ENCODE data around the gene PALD1.
A peak's percentile ranks its signal among the peaks of the same experiment; 100 is the strongest.

Gene PALD1

GRCh38 chr10:70523057-70523456 lies 44.5 kb downstream of the PALD1 start:
- H3K27me3 ChIP-seq = no peaks in the 10 kb centered on the region
- peaks cover 18 to 29% (median 25%) of the 10 kb centered on the region in 10 experiments for H3K4me1 ChIP-seq
- H3K4me3 ChIP-seq = no peak overlapping the region
- peaks cover 0 to 31% (median 21%) of the 10 kb centered on the region in 11 experiments; a peak in 13 of 22 replicates for H3K36me3 ChIP-seq
- TF ChIP-seq Cebpa-rat (IDR thresholded peaks at IDR 0.05) = no peak
- no peaks in the 10 kb centered on the region for H3K9me3 ChIP-seq (replicated peaks in 1 of 11)
- peaks cover 0 to 61% (median 40%) of the 10 kb centered on the region in 11 experiments; a peak in 15 of 22 replicates for H4K20me1 ChIP-seq
- H3K27ac ChIP-seq = no peak overlapping the region; a peak in 2 of 22 replicates
- H3K9ac ChIP-seq = peak overlapping the region in 4 of 11 experiments; percentile 15 to 36 (median 28); a peak in 4 of 22 replicates
- peak overlapping the region; percentile 4 to 45 (median 30); a peak in 14 of 22 replicates for H3K4me2 ChIP-seq

- H3K27me3 ChIP-seq = no peaks in the 10 kb centered on the region
- H3K4me1 ChIP-seq = peaks cover 18 to 29% (median 25%) of the 10 kb centered on the region in 10 experiments
- H3K4me2 ChIP-seq = peak overlapping the region in 1 of 11 experiments; percentile 42; a peak in 1 of 22 replicates
- H3K9ac ChIP-seq = peak overlapping the region in 3 of 11 experiments; percentile 24 to 36 (median 32); a peak in 3 of 22 replicates
- peaks cover 0 to 61% (median 44%) of the 10 kb centered on the region in 11 experiments; a peak in 15 of 22 replicates for H4K20me1 ChIP-seq
- H3K27ac ChIP-seq = no peak overlapping the region
- H3K36me3 ChIP-seq = peaks cover 0 to 36% (median 21%) of the 10 kb centered on the region in 11 experiments; a peak in 13 of 22 replicates
- H3K4me3 ChIP-seq = no peak overlapping the region
- H3K9me3 ChIP-seq (replicated peaks in 1 of 11) = no peaks in the 10 kb centered on the region
- no peak for TF ChIP-seq Cebpa-rat (IDR thresholded peaks at IDR 0.05)
These were observed 45.0 kb downstream of the PALD1 start for GRCh38 chr10:70523549-70523948.

GRCh38 chr10:70528314-70528713 lies 49.7 kb downstream of the PALD1 start:
- Histone ChIP-seq H3K4me2 (no peak overlapping the region), H3K4me1 (peaks cover 0 to 11% (median 2%) of the 10 kb centered on the region in 10 experiments; a peak in 11 of 20 replicates), H3K9ac (no peak overlapping the region), H3K27ac (no peak overlapping the region), H3K36me3 (peaks cover 0 to 70% (median 57%) of the 10 kb centered on the region in 11 experiments; a peak in 17 of 22 replicates), H4K20me1 (peaks cover 0 to 68% (median 32%) of the 10 kb centered on the region in 11 experiments; a peak in 15 of 22 replicates), H3K4me3 (no peak overlapping the region), H3K27me3 (no peaks in the 10 kb centered on the region), H3K9me3 (replicated peaks in 1 of 11) (no peaks in the 10 kb centered on the region)
- TF ChIP-seq Cebpa-rat (IDR thresholded peaks at IDR 0.05) = no peak

GRCh38 chr10:70528741-70529362 lies 50.3 kb downstream of the PALD1 start:
- Histone ChIP-seq H3K4me1 (peaks cover 0 to 9% (median 0%) of the 10 kb centered on the region in 10 experiments; a peak in 4 of 20 replicates), H4K20me1 (peaks cover 0 to 68% (median 26%) of the 10 kb centered on the region in 11 experiments; a peak in 15 of 22 replicates), H3K4me3 (no peak overlapping the region), H3K9me3 (replicated peaks in 1 of 11) (no peaks in the 10 kb centered on the region), H3K4me2 (no peak overlapping the region), H3K27ac (no peak overlapping the region), H3K27me3 (no peaks in the 10 kb centered on the region), H3K36me3 (peaks cover 0 to 75% (median 61%) of the 10 kb centered on the region in 11 experiments; a peak in 18 of 22 replicates), H3K9ac (no peak overlapping the region)
- no peak for TF ChIP-seq Cebpa-rat (IDR thresholded peaks at IDR 0.05)

- no peaks in the 10 kb centered on the region for H3K9me3 ChIP-seq (replicated peaks in 1 of 11)
- peaks cover 0 to 85% (median 69%) of the 10 kb centered on the region in 11 experiments; a peak in 18 of 22 replicates for H3K36me3 ChIP-seq
These were observed 51.3 kb downstream of the PALD1 start for GRCh38 chr10:70529848-70530247.

GRCh38 chr10:70530315-70530714 lies 51.7 kb downstream of the PALD1 start:
- no peak for TF ChIP-seq Cebpa-rat (IDR thresholded peaks at IDR 0.05)
- no peaks in the 10 kb centered on the region for H3K27me3 ChIP-seq
- H4K20me1 ChIP-seq = peaks cover 0 to 57% (median 16%) of the 10 kb centered on the region in 11 experiments; a peak in 14 of 22 replicates
- no peak overlapping the region; a peak in 1 of 22 replicates for H3K27ac ChIP-seq
- H3K9ac ChIP-seq = no peak overlapping the region
- H3K4me2 ChIP-seq = no peak overlapping the region
- no peak overlapping the region for H3K4me3 ChIP-seq
- no peaks in the 10 kb centered on the region for H3K9me3 ChIP-seq (replicated peaks in 1 of 11)
- peaks cover 0 to 89% (median 73%) of the 10 kb centered on the region in 11 experiments; a peak in 18 of 22 replicates for H3K36me3 ChIP-seq
- peaks cover 0 to 22% (median 6%) of the 10 kb centered on the region in 10 experiments; a peak in 7 of 20 replicates for H3K4me1 ChIP-seq

More at GRCh38 chr10:70529848-70530247, 51.3 kb downstream of the PALD1 start:
- Histone ChIP-seq H3K4me3 (no peak overlapping the region), H4K20me1 (peaks cover 0 to 61% (median 16%) of the 10 kb centered on the region in 11 experiments; a peak in 14 of 22 replicates), H3K9ac (no peak overlapping the region; a peak in 1 of 22 replicates), H3K4me1 (peaks cover 0 to 19% (median 3%) of the 10 kb centered on the region in 10 experiments; a peak in 7 of 20 replicates), H3K4me2 (no peak overlapping the region), H3K27me3 (no peaks in the 10 kb centered on the region), H3K27ac (peak overlapping the region in 1 of 11 experiments; percentile 14; a peak in 1 of 22 replicates)
- TF ChIP-seq Cebpa-rat (IDR thresholded peaks at IDR 0.05) = no peak

GRCh38 chr10:70532554-70533188 lies 54.1 kb downstream of the PALD1 start:
- peaks cover 0 to 86% (median 65%) of the 10 kb centered on the region in 11 experiments; a peak in 18 of 22 replicates for H3K36me3 ChIP-seq
- no peak overlapping the region for H3K27ac ChIP-seq
- H3K4me3 ChIP-seq = no peak overlapping the region
- H3K4me2 ChIP-seq = no peak overlapping the region
- H4K20me1 ChIP-seq = peaks cover 0 to 40% (median 7%) of the 10 kb centered on the region in 11 experiments; a peak in 12 of 22 replicates
- 0 out of 22 replicates have a peak overlapping the region, but pooled peaks of 1 of the 11 experiments have one; percentile 3 for H3K9ac ChIP-seq
- peaks cover 0 to 22% (median 6%) of the 10 kb centered on the region in 10 experiments; a peak in 7 of 20 replicates for H3K4me1 ChIP-seq
- no peaks in the 10 kb centered on the region for H3K27me3 ChIP-seq
- no peak for TF ChIP-seq Cebpa-rat (IDR thresholded peaks at IDR 0.05)
- no peaks in the 10 kb centered on the region for H3K9me3 ChIP-seq (replicated peaks in 1 of 11)

GRCh38 chr10:70533189-70533558 lies 54.6 kb downstream of the PALD1 start:
- Histone ChIP-seq H4K20me1 (peaks cover 0 to 45% (median 7%) of the 10 kb centered on the region in 11 experiments; a peak in 12 of 22 replicates), H3K4me1 (peaks cover 0 to 22% (median 6%) of the 10 kb centered on the region in 10 experiments; a peak in 7 of 20 replicates), H3K9ac (0 out of 22 replicates have a peak overlapping the region, but pooled peaks of 1 of the 11 experiments have one; percentile 3), H3K27ac (no peak overlapping the region), H3K36me3 (peaks cover 0 to 88% (median 69%) of the 10 kb centered on the region in 11 experiments; a peak in 18 of 22 replicates), H3K27me3 (no peaks in the 10 kb centered on the region), H3K4me3 (no peak overlapping the region), H3K9me3 (replicated peaks in 1 of 11) (no peaks in the 10 kb centered on the region), H3K4me2 (no peak overlapping the region)
- TF ChIP-seq Cebpa-rat (IDR thresholded peaks at IDR 0.05) = no peak
